Panc1 (cell line): Measurements from ENCODE around the gene DNM1. TPM values are rescaled to one million over a fixed set of nuclear protein-coding genes. Genes with fewer than 3 reads are reported as not detected.

ENCODE experiments used
- ATAC-seq: fragments of 200-7000 bp; cut with Tn5 transposase; 2 replicates; pipeline ENCODE4 v1.9.1; 2020; ENCODE audit warnings: mild to moderate bottlenecking, moderate library complexity
- BruUV-seq: library from RNA; stranded (reverse); fragments of 400-500 nt; replicated peaks from 2 replicates; lab custom pipeline; 2021; lab: Mats Ljungman, UMichigan
- CTCF ChIA-PET: fragments of 300-600 bp; sonication (Branson Sonifier 250); formaldehyde crosslinking; loops from one replicate; lab custom pipeline; 2022; ENCODE audit warnings: antibody characterized with exemption; lab: Charles Lee
- POLR2A ChIA-PET: fragments of 300-600 bp; sonication (Branson Sonifier 250); formaldehyde crosslinking; loops from one replicate; lab custom pipeline; 2022; ENCODE audit warnings: antibody characterized with exemption; lab: Charles Lee
- DNase-seq: peaks from one replicate; pipeline ENCODE4 v3.0.0-alpha.2; 2010; ENCODE audit warnings: low read depth, low spot score
- H3K27ac ChIP-seq: 2 replicates; pipeline ENCODE4 v1.5.1; 2011; ENCODE audit warnings: mild to moderate bottlenecking, low read length, inconsistent platforms
- H3K27me3 ChIP-seq: fragments of 200-500 bp; sonication (Bioruptor generic); 2 replicates; pipeline ENCODE4 v1.6.0; 2014; ENCODE audit warnings: low read length, inconsistent platforms; ENCODE audit not compliant: control insufficient read depth, insufficient read depth
- H3K36me3 ChIP-seq: fragments of 200-500 bp; sonication (Bioruptor generic); 2 replicates; pipeline ENCODE4 v1.5.1; 2014; ENCODE audit warnings: inconsistent platforms, mild to moderate bottlenecking, low read length, moderate library complexity; ENCODE audit not compliant: control insufficient read depth, insufficient read depth
- H3K4me1 ChIP-seq: 2 replicates; pipeline ENCODE4 v1.5.1; 2011; ENCODE audit warnings: inconsistent platforms, mild to moderate bottlenecking, low read length, moderate library complexity; ENCODE audit not compliant: control insufficient read depth, insufficient read depth
- H3K4me3 ChIP-seq, 2 experiments: 2 replicates each; pipeline ENCODE4 v1.5.1; 2011 to 2012; ENCODE audit warnings: low read depth in 2 of 2, low read length in 2 of 2, mild to moderate bottlenecking in 2 of 2, inconsistent platforms in 1 of 2, moderate library complexity in 1 of 2
- H3K9me3 ChIP-seq: fragments of 200-500 bp; sonication (Bioruptor generic); 2 replicates; pipeline ENCODE4 v1.5.1; 2014; ENCODE audit warnings: low read depth, mild to moderate bottlenecking, inconsistent platforms, low read length, moderate library complexity; ENCODE audit not compliant: control insufficient read depth, insufficient read depth
- POLR2AphosphoS5 ChIP-seq: IDR thresholded peaks from 2 replicates; pipeline ENCODE4 v1.6.1; 2012; ENCODE audit warnings: mild to moderate bottlenecking, low read depth, low read length, moderate library complexity
- SIN3A ChIP-seq: IDR thresholded peaks from 2 replicates; pipeline ENCODE4 v1.6.1; 2012; ENCODE audit warnings: low read depth, mild to moderate bottlenecking, low read length, moderate library complexity, borderline replicate concordance; ENCODE audit not compliant: insufficient read depth
- TCF7L2 ChIP-seq: IDR thresholded peaks from 2 replicates; pipeline ENCODE4 v1.6.1; 2011; ENCODE audit warnings: mild to moderate bottlenecking, low read depth, low read length, inconsistent platforms
- in situ Hi-C: cut with HindIII; loops from 2 replicates; pipeline ENCODE4 v1.10.0; 2016; ENCODE audit warnings: low sequenced_read_pairs, low pct_unique_long_range_greater_than_20kb
- intact Hi-C: fragments of 100-400 bp; cut with micrococcal nuclease; formaldehyde crosslinking; loops from one replicate; pipeline ENCODE4 v1.10.0; 2022; ENCODE audit not compliant: unreplicated experiment
- total RNA-seq: library from RNA; stranded (reverse); gene quantifications from one replicate; pipeline ENCODE4 v1.2.1, GENCODE V29; 2021; ENCODE audit not compliant: unreplicated experiment
- TF ChIP-seq, protein P1 (sequence below): fragments of 450-650 bp; IDR thresholded peaks from 2 replicates; pipeline ENCODE4 v1.5.1; 2017; ENCODE audit warnings: mild to moderate bottlenecking
- TF ChIP-seq, protein P2 (sequence below), 2 experiments: IDR thresholded peaks; 2 replicates each; pipeline ENCODE4 v1.6.1; 2011 to 2012; ENCODE audit warnings: low read depth in 2 of 2, control low read depth in 1 of 2, low read length in 1 of 2, mild to moderate bottlenecking in 1 of 2, moderate library complexity in 1 of 2; ENCODE audit not compliant: insufficient read depth in 1 of 2

The DNM1 gene
- total RNA-seq, 1 experiment from 2014 or later: 18.7 TPM

DNA sequence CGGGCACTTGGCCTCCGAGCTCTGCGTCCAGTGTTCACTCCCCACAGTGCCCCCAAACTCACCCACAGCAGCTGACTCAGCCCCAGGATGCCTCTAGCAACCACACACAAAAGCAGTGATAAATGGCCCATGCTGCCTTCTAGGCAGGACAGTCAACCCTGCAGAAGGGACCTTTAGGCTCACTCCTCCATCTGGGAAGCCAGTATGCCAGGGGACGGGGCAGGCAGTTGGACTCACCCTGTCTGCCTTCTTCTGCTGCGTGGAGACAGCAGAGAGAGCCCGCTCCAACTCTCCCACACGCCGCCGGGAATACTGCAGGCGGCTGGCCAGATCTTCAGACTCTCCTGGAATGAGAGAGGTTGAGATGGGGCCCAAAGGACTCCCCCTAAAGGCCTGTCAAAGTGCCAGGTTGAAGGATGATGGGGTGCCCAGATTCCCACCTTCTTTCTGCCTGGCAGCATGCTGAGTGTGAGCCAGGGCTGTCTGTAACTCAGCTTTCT is 62.2 kb downstream of the DNM1 start:
- no peak for ATAC-seq
- in situ Hi-C loops (no loop called here), intact Hi-C loops (no loop called here)
- ChIA-PET CTCF (no interaction called here), POLR2A (no interaction called here)
- Histone ChIP-seq H3K36me3 (no peaks in the 10 kb centered on the region), H3K27me3 (no peaks in the 10 kb centered on the region), H3K9me3 (no peaks in the 10 kb centered on the region), H3K4me1 (no peaks in the 10 kb centered on the region), H3K4me3 (no peak overlapping the region), H3K27ac (no peak overlapping the region)
- DNase-seq: no peak
- TF ChIP-seq, protein P1, sequence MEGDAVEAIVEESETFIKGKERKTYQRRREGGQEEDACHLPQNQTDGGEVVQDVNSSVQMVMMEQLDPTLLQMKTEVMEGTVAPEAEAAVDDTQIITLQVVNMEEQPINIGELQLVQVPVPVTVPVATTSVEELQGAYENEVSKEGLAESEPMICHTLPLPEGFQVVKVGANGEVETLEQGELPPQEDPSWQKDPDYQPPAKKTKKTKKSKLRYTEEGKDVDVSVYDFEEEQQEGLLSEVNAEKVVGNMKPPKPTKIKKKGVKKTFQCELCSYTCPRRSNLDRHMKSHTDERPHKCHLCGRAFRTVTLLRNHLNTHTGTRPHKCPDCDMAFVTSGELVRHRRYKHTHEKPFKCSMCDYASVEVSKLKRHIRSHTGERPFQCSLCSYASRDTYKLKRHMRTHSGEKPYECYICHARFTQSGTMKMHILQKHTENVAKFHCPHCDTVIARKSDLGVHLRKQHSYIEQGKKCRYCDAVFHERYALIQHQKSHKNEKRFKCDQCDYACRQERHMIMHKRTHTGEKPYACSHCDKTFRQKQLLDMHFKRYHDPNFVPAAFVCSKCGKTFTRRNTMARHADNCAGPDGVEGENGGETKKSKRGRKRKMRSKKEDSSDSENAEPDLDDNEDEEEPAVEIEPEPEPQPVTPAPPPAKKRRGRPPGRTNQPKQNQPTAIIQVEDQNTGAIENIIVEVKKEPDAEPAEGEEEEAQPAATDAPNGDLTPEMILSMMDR: no peak
- TF ChIP-seq TCF7L2: no peak
- no peak for TF ChIP-seq SIN3A
- TF ChIP-seq POLR2AphosphoS5: no peak
- TF ChIP-seq, protein P2, sequence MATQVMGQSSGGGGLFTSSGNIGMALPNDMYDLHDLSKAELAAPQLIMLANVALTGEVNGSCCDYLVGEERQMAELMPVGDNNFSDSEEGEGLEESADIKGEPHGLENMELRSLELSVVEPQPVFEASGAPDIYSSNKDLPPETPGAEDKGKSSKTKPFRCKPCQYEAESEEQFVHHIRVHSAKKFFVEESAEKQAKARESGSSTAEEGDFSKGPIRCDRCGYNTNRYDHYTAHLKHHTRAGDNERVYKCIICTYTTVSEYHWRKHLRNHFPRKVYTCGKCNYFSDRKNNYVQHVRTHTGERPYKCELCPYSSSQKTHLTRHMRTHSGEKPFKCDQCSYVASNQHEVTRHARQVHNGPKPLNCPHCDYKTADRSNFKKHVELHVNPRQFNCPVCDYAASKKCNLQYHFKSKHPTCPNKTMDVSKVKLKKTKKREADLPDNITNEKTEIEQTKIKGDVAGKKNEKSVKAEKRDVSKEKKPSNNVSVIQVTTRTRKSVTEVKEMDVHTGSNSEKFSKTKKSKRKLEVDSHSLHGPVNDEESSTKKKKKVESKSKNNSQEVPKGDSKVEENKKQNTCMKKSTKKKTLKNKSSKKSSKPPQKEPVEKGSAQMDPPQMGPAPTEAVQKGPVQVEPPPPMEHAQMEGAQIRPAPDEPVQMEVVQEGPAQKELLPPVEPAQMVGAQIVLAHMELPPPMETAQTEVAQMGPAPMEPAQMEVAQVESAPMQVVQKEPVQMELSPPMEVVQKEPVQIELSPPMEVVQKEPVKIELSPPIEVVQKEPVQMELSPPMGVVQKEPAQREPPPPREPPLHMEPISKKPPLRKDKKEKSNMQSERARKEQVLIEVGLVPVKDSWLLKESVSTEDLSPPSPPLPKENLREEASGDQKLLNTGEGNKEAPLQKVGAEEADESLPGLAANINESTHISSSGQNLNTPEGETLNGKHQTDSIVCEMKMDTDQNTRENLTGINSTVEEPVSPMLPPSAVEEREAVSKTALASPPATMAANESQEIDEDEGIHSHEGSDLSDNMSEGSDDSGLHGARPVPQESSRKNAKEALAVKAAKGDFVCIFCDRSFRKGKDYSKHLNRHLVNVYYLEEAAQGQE (IDR thresholded peaks at IDR 0.05; ENCODE audit: insufficient read depth in 1 of 2, low read depth in 2 of 2, low read length in 1 of 2): no peak
- no TSS peak for BruUV-seq

GRCh38 chr9:128266868-128267590 is 63.9 kb downstream of the DNM1 start:
- no peaks in the 10 kb centered on the region for H3K9me3 ChIP-seq
- no peak overlapping the region for H3K27ac ChIP-seq
- no TSS peak for BruUV-seq
- intact Hi-C loops: no loop called here
- H3K27me3 ChIP-seq: no peaks in the 10 kb centered on the region
- TF ChIP-seq, protein P1: no peak
- TF ChIP-seq SIN3A (no peak), POLR2AphosphoS5 (no peak), TCF7L2 (no peak)
- TF ChIP-seq, protein P2 (IDR thresholded peaks at IDR 0.05; ENCODE audit: insufficient read depth in 1 of 2, low read depth in 2 of 2, low read length in 1 of 2): no peak
- H3K36me3 ChIP-seq: no peaks in the 10 kb centered on the region
- H3K4me3 ChIP-seq: no peak overlapping the region
- DNase-seq (no peak), ATAC-seq (no peak)
- in situ Hi-C loops: no loop called here
- no peaks in the 10 kb centered on the region for H3K4me1 ChIP-seq
- POLR2A ChIA-PET: no interaction called here
- CTCF ChIA-PET: no interaction called here
